Endothelial cell (in vitro differentiated cells): ENCODE measurements around the gene RFXANK. TPM values are rescaled to one million over a fixed set of nuclear protein-coding genes. Genes with fewer than 3 reads are reported as not detected.

Source experiments
- DNase-seq: peaks from one replicate; pipeline ENCODE4 v3.0.0; 2021; ENCODE audit warnings: low spot score
- H3K27ac Mint-ChIP-seq: one replicate; pipeline ENCODE4 v1.8.0; 2021; ENCODE audit warnings: mixed read lengths, inconsistent platforms; ENCODE audit not compliant: unreplicated experiment
- H3K27me3 Mint-ChIP-seq: one replicate; pipeline ENCODE4 v1.8.0; 2021; ENCODE audit warnings: mild to moderate bottlenecking, moderate library complexity, mixed read lengths, inconsistent platforms; ENCODE audit not compliant: unreplicated experiment
- H3K36me3 Mint-ChIP-seq: one replicate; pipeline ENCODE4 v1.8.0; 2021; ENCODE audit warnings: mild to moderate bottlenecking, low read depth, mixed read lengths, inconsistent platforms; ENCODE audit not compliant: unreplicated experiment
- H3K4me1 Mint-ChIP-seq: one replicate; pipeline ENCODE4 v1.8.0; 2021; ENCODE audit warnings: mild to moderate bottlenecking, mixed read lengths, inconsistent platforms; ENCODE audit not compliant: unreplicated experiment
- H3K4me3 Mint-ChIP-seq: one replicate; pipeline ENCODE4 v1.8.0; 2021; ENCODE audit warnings: mild to moderate bottlenecking, mixed read lengths, inconsistent platforms; ENCODE audit not compliant: unreplicated experiment
- H3K9me3 Mint-ChIP-seq: one replicate; pipeline ENCODE4 v1.8.0; 2021; ENCODE audit warnings: mixed read lengths, inconsistent platforms; ENCODE audit not compliant: unreplicated experiment
- CTCF ChIP-seq: fragments of 200-600 bp; sonication (generic); IDR thresholded peaks from one replicate; pipeline ENCODE4 v1.5.0; 2021; ENCODE audit warnings: antibody characterized with exemption; ENCODE audit not compliant: unreplicated experiment
- total RNA-seq: library from RNA; stranded (reverse); fragmentation: NEBNext Ultra II Directional; extraction: Animal tissue kit (Norgen Biotek cat#: 25700); gene quantifications from one replicate; pipeline ENCODE4 v1.2.1, GENCODE V29; 2021; ENCODE audit not compliant: unreplicated experiment

The RFXANK gene
- total RNA-seq, 1 donor from 2014 or later, result 131 TPM

- Mint-ChIP-seq H3K4me1 (no peaks in the 10 kb centered on the region), H3K4me3 (no peak overlapping the region), H3K27me3 (peaks cover 5% of the 10 kb centered on the region), H3K27ac (no peak overlapping the region), H3K9me3 (no peaks in the 10 kb centered on the region), H3K36me3 (no peaks in the 10 kb centered on the region)
- TF ChIP-seq CTCF, result no peak
- no peak for DNase-seq
Observed at GRCh38 chr19:19224150-19224851, 32.2 kb downstream of the RFXANK start.

- Mint-ChIP-seq H3K27ac (no peak overlapping the region), H3K9me3 (no peaks in the 10 kb centered on the region), H3K36me3 (no peaks in the 10 kb centered on the region), H3K4me3 (no peak overlapping the region), H3K27me3 (peaks cover 6% of the 10 kb centered on the region), H3K4me1 (no peaks in the 10 kb centered on the region)
- DNase-seq, result peak; percentile 64
- peak; percentile 60 for TF ChIP-seq CTCF
Observed at GRCh38 chr19:19224852-19225494, 32.9 kb downstream of the RFXANK start.

GRCh38 chr19:19226204-19226603 is 34.1 kb downstream of the RFXANK start:
- no peak for DNase-seq
- Mint-ChIP-seq H3K27me3 (peaks cover 6% of the 10 kb centered on the region), H3K36me3 (peaks cover 3% of the 10 kb centered on the region), H3K27ac (no peak overlapping the region), H3K4me1 (no peaks in the 10 kb centered on the region), H3K9me3 (no peaks in the 10 kb centered on the region), H3K4me3 (no peak overlapping the region)
- TF ChIP-seq CTCF, result no peak

- no peaks in the 10 kb centered on the region for H3K4me1 Mint-ChIP-seq
- no peaks in the 10 kb centered on the region for H3K9me3 Mint-ChIP-seq
- no peak overlapping the region for H3K27ac Mint-ChIP-seq
- H3K36me3 Mint-ChIP-seq, result peaks cover 3% of the 10 kb centered on the region
- no peak for DNase-seq
- no peak overlapping the region for H3K4me3 Mint-ChIP-seq
- H3K27me3 Mint-ChIP-seq, result peaks cover 6% of the 10 kb centered on the region
- TF ChIP-seq CTCF, result no peak
Observed at GRCh38 chr19:19226663-19227062, 34.6 kb downstream of the RFXANK start.

GRCh38 chr19:19227217-19227616 is 35.2 kb downstream of the RFXANK start:
- H3K27me3 Mint-ChIP-seq, result peaks cover 6% of the 10 kb centered on the region

More at GRCh38 chr19:19227217-19227616, 35.2 kb downstream of the RFXANK start:
- no peak overlapping the region for H3K4me3 Mint-ChIP-seq
- H3K9me3 Mint-ChIP-seq, result no peaks in the 10 kb centered on the region
- H3K36me3 Mint-ChIP-seq, result peaks cover 3% of the 10 kb centered on the region
- H3K27ac Mint-ChIP-seq, result no peak overlapping the region
- no peaks in the 10 kb centered on the region for H3K4me1 Mint-ChIP-seq
- DNase-seq, result no peak
- no peak for TF ChIP-seq CTCF
